GM13976 (cell line): ENCODE data around the gene IRX4.

Source experiments
- DNase-seq: peaks from one replicate; pipeline ENCODE4 v3.0.0; 2012; ENCODE audit warnings: low spot score
- in situ Hi-C: fragments of 300-500 bp; cut with MboI; formaldehyde crosslinking; loops from one replicate; pipeline ENCODE4 v1.12.0; 2022; ENCODE audit warnings: low sequenced_read_pairs, mixed read lengths, inconsistent platforms; ENCODE audit not compliant: unreplicated experiment
- TF ChIP-seq, protein P1 (sequence below): IDR thresholded peaks from 2 replicates; pipeline ENCODE4 v1.5.1; 2012; ENCODE audit warnings: borderline replicate concordance, mild to moderate bottlenecking; ENCODE audit not compliant: insufficient read depth; ENCODE audit errors: extremely low read depth, missing control alignments, control extremely low read depth

Gene IRX4

DNA sequence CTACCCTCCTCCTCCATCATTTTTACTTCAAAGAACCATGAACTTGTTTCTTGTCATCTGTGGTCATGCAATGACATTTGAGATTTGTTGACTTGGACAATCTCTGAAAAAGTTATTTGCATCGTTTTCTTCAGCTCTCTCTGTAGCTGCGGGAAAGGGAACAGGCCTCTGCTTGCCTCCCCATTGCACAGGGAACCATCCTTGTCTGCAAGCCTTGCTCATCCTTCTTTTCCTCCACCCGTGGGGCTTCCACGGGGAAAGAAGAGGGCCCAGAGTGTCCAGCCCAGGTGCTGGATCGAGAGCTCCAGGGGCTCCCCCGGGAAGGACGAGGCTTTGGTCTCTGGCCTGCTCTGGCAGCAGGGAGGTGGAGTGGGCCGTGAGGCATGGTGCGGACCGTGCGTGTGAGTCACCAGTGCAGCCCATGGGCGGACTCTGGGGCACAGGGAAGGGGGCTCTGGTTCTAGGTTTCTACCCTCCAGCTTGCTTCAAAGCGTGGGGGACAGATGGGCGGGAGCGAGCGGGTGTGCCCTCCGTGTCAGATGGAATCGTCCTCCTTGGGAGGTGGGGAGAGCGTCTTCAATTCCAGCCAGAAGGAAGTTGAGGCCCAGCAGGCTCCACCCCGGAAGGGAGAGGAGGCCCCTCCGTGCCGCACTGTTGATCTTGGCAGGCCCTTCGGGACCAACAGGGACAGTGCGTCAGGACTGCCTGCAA, 6.0 kb upstream of the IRX4 start:
- DNase-seq: no peak
- in situ Hi-C loops: no loop called here
- TF ChIP-seq, protein P1, sequence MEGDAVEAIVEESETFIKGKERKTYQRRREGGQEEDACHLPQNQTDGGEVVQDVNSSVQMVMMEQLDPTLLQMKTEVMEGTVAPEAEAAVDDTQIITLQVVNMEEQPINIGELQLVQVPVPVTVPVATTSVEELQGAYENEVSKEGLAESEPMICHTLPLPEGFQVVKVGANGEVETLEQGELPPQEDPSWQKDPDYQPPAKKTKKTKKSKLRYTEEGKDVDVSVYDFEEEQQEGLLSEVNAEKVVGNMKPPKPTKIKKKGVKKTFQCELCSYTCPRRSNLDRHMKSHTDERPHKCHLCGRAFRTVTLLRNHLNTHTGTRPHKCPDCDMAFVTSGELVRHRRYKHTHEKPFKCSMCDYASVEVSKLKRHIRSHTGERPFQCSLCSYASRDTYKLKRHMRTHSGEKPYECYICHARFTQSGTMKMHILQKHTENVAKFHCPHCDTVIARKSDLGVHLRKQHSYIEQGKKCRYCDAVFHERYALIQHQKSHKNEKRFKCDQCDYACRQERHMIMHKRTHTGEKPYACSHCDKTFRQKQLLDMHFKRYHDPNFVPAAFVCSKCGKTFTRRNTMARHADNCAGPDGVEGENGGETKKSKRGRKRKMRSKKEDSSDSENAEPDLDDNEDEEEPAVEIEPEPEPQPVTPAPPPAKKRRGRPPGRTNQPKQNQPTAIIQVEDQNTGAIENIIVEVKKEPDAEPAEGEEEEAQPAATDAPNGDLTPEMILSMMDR: no peak

DNA sequence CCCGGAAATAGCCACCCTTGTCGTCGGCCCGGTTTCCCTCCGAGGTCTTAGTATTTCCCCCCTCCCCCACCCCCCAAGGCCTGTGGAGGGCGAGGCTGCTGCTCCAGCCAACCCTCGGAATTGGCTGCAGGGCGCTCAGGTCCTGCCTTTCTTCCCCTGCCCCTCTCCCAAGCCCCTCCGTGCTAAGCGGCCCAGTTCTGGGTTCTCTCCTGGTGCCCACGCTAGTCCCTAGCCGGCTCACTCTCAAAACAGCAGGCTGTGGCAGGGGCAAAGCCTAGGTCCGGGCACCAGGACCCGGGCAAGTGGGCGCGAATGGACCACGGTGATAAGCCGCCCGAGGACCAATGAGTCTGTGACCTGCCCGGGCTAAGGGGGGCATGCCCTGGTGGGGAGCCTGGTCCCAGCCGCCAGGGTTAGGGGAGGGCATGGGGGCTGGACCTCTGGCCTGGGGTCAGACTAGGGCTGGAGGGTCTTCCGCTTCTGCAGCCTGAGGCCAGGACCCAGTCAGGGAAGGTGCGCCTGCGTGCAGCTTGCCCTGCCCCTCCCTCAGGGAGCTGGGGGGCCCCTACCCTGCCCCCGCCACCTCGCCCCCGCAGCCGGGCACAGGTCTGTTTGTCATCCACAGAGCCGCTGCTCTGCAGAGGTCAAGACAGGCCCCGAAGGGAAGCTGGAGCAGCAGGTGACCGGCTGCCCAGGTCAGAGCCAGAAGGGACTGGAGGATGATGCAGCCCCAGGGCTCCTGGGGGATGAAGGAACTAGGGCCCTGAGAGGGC, 5.0 kb upstream of the IRX4 start:
- in situ Hi-C loops: no loop called here
- no peak for DNase-seq
- TF ChIP-seq, protein P1: no peak

DNA sequence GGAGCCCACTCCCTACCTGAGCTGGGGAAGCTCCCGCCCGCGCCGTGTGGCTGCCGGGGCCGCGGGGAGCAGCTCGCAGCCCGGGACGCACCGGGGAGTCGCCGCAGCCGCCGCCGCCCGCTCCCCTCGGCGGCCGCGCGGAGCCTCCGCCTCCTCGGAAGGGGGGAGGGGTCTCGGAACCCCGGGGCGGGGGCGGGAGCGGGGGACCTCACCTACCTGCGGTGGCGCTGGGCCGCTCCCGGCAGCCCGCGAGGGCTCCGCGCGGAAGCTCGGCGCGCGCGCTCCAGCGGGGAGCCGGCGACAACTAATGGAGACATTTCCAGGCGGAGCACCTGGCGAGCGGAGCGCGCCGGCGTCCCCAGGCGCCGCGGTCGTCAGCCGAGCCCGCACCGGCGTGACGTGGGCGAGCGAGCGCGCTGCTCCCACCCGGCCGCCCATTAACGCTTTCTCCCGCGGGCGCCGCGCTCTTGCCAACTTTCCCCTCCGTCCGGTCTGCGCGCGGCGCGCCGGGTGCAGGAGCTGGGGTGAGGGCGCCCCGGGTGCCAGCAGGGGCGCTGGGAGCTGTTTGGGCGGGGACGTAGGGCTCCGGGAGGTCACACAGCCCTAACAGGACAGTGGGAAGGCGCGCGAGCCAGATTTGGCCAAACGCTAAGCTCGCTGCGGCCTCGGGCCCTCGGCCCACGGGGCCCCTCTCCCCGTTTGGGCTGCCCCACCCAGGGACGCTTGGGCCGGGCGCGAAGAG, 4.3 kb upstream of the IRX4 start:
- in situ Hi-C loops: no loop called here
- DNase-seq: no peak
- TF ChIP-seq, protein P1: no peak

DNA sequence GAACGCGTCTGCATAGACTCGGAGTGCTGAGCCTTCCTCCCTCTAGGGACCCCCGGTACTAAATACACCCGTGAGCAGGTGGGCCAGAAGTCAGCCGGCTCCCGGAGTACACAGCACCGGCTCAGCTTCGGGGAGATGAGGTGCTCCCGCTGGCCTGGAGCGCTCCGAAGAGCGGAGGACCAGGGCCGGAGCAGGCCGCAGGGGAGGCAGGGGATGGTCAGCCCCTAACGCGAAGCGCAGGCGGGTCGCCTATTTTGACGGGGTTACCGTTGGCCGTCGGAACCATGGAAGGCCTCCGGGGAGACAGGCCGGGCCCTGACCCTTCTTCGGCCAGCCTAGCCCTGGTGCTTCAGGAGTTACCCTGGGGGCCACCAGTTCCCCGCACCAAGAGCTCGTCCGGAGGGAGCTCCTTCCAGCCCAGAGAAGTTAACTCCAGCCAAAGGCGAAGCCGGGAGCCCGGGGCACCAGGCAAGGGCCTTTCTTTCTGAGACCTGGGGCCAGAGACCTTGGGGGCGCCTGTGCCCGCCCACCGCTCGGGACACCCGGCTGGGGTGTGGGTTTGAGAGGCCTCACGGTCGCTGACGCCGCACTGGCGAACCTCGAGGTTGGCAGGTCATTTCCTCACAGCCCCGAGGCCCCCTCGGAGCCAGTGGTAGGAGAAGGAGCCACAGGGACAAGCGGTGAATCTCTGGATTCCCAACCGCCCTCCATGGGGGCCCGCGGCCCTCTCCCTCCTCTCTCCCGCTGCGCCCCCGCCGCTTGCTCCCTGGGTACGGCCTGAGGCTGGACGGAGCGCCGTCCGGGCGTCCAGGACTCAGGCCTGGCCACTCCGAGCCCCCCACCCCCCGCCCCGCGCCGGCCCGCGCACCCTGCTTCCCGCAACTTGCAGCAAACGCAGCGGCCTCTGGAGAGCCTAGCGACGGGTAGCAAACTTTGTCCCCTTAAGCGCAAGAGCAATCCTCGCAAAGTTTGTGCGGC, 3.4 kb upstream of the IRX4 start:
- DNase-seq: no peak
- in situ Hi-C loops: no loop called here
- TF ChIP-seq, protein P1: no peak

DNA sequence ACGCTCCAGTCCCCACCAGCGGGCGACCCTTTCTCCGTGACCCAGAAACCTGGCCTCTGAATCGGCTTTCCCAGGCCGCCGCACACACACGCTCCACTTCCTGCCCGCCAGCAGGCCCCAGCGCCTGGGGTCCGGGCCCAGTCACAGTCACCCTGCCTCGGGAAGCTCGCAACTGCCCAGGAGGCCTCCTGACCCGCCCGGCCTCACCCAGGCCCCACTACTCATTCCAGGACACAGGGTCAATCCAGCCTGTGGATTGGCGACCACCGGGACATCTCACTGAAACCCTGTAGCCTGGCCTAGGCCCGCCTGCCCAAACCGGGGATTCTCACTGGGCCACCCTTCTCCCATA, 2.7 kb upstream of the IRX4 start:
- TF ChIP-seq, protein P1: no peak
- DNase-seq: no peak
- in situ Hi-C loops: no loop called here

DNA sequence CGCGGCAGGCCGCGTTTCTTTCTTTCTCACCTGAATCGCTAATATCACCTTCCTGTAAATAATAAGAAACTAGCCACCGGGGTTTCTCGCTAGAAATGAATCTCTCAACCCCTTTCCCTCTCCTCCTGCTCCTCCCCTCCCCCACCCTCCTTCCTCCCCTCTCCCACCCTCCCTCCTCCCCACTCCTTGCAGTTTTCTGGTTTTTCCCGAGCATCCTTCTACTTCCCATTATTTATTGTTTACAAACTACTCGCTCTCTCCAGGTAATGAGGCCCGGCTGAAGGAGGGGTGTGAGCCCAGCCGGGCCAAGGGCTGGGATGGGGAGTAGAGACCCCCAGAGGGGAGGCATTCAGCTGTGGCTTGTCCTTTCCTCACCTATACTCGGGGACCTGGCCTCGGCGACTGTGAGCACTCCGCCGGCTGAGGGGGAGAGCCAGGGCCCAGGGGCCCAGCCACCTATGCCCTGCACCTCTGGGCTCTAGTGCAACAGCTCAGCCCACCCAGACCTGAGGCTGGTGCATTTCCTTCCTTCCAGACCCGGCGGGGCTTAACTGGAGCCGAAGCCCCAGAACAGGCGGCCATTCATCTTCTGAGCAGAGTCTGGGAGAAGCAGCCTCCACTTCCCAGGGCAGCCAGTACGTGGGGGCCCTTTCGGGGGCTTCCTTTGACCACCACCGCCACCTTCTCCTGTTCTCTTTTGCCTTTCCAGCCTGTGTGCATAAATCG, 2.1 kb upstream of the IRX4 start:
- in situ Hi-C loops: no loop called here
- TF ChIP-seq, protein P1: no peak
- no peak for DNase-seq
